ENCODE data around the gene HEG1.
A peak's percentile ranks its signal among the peaks of the same experiment; 100 is the strongest.
"Not testable (repeated sequence)": the region's sequence is repeated elsewhere in the genome, so short reads cannot be mapped to it uniquely, and the experiment has no call there.

The HEG1 gene

DNA sequence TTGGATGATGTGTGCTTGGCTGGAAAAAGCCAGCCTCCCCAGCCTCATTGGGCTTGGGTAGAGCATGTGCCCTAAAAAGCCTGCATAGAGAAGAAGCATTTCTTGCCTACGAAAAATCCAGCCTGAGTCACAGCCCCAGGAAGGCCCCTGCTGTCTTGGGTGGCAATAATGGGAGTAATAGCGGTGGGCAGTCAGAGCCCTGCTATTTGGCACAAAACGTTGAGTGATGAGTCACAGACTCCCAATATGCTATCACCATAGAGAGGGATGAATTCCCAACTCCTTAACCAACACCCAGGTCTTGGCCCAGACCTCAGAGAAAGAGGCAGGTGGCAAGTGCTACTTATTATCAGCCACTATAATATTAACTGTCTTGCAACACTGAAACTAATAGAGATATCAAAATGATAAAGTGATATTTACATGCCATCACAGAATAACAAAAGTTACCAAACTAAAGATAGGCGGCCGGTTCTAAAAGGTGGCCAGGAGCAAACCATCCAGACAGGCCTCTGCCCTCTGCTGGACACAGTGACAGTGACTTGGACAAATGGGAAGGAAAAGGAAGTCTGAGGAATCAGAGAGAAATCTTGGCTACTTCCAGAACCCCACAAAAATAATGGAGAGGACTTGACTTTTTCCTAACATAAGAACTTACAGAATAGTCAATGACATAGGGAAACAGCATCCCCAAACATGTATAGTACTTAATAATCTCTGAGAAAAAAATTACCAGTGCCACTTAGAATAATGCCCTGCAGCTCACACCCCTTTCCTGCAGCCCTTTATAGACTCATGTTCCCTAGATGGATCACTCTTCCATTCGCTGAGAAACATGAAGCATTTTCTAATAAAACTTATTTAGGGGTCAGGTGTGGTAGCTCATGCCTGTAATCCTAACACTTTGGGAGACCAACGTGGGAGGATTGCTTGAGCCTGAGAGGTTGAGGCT, 69.3 kb downstream of the HEG1 start:
- DNase-seq (ENCODE audit: low spot score): no peak

DNA sequence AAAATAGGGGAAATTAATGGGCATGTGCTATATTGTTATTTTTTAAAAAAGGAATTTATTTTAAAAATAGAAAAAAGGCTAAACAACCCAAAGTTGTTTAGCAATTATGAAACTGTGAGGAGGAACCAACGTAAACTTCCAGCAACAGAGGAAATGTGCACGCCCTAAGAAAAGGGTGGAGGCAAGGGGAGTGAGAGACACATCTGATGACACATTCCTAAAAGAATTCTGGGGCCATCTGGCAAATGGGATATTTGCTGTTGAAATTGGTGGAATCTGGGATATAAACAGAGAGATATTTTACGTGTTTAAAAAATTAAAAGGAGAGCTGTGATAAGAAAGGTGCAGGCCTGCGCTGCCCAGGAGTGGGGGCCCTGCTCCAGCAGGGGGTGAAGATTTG, 70.4 kb downstream of the HEG1 start:
- no peak for DNase-seq (ENCODE audit: low spot score)

DNA sequence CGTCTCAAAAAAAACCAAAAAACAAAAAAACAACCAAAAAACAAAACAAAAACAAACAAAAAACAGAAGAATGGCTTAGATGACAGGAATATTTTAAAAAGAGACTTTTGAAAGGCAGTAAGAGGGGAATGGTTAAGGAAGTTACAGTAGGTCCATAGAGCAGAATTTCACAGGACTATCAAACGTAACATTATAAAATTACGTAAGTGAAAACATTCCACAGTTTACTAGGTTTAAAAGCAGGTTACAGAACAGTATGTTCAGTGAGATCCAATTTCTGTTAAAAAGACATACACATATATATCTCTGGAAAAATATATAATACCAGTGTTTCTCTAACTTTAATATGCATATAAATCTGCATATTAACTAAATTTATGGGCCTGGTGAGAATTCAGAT, 71.0 kb downstream of the HEG1 start:
- no peak for DNase-seq (ENCODE audit: low spot score)

DNA sequence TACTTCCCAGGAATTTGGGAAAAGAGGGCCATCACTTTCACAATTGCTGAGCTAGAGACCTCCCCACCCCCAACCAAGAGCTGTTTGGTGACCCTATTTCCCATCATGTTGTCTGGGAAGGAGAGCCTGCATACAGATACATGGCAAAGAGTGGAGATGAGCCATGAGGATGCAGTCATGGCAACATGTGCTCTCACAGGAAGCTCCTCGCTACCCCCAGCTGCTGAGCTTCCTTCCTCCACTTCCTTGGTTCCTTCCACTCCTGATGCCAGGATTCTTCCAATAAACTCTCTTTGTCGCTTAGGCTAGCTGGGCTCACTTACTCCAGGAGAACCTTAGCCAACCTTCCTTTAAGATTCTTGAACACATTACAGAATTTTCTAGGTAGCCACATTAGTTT, 72.9 kb downstream of the HEG1 start:
- DNase-seq (ENCODE audit: low spot score): no peak

DNA sequence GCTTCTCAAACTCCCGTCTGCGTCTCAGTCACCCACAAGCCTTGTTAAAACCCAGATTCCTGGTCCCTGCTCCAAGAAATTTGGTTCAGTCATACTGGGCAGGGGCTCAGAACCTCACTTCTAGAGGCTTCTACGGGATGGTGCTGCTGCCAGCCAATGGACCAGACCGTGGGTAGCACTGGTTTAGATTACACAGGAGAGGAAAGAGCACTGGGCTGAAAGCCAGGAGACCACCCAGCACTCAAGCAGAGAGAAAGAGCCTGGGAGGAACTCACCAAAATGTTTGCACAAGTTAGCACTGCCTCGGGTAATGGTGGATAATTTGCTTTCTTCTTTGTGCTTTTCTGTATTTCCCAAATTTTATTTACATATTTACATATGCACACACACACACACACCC, 74.3 kb downstream of the HEG1 start:
- no peak for DNase-seq (ENCODE audit: low spot score)

DNA sequence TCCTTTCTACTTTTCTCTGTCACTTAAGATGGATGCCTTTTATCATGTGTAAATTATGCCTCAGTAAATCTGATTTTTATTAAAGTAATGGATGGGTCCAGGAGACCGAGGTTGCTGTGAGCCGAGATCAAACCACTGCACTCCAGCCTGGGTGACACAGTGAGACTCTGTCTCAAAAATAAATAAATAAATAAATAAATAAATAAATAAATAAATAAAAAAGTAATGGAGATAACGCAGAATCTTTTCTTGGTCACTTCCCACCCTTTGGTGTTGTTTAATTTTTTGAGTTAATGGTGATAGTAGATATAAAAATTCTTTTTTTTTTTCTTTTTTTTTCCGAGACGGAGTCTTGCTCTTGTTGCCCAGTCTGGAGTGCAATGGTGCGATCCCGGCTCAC, 77.2 kb downstream of the HEG1 start:
- no peak for DNase-seq (ENCODE audit: low spot score)

DNA sequence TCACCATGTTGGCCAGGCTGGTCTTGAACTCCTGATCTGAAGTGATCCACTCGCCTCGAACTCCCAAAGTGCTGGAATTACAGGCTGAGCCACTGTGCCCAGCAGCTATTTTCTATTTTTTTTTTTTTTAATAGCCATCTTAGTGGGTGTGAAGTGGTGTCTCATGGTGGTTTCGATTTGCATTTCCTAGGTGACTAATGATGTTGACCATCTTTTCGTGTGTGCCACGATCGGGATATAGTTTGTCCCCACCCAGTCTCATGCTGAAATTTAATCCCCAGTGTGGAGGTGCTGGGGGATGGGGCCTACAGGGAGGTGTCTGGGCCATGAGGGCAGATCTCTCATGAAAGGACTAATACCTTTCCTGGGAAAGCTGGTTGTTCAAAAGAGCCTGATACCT, 79.4 kb downstream of the HEG1 start:
- no peak for DNase-seq (ENCODE audit: low spot score)

DNA sequence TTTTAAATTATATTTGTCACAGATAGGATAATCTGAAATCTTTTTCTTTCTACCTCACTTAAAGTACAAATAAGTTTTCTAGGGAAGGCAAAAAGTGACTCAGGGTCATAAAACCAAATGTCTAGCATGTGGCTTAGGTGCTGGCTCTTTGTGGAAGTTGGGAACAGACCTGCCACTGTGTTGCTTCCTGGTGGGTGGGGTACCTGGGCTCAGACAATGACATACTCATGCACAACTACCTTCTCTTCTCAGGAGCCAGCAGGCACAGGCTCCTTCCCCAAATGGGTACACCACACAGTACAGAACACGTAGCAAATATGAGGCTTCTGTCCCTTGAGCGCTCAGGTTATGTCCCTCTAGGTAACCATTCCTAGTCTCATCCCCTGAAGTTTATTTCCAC, 81.1 kb downstream of the HEG1 start:
- DNase-seq (ENCODE audit: low spot score): no peak

DNA sequence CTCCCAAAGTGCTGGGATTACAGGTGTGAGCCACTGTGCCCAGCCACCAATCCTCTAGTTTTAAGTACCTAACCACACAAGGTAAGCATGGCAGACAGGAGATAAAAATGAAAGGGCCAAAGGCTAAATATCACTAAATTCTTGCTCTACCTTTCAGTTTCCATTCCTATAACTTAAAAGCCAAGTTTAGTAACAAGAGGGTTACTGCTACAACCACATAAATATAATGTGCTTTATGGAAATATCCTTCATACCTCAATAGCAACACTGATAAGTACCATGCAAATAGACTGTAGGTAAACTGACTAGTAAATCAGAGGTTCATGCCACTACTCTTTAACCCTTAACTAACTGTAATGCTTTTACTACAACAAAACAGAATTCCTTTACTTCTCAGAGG, 82.5 kb downstream of the HEG1 start:
- DNase-seq (ENCODE audit: low spot score): no peak

DNA sequence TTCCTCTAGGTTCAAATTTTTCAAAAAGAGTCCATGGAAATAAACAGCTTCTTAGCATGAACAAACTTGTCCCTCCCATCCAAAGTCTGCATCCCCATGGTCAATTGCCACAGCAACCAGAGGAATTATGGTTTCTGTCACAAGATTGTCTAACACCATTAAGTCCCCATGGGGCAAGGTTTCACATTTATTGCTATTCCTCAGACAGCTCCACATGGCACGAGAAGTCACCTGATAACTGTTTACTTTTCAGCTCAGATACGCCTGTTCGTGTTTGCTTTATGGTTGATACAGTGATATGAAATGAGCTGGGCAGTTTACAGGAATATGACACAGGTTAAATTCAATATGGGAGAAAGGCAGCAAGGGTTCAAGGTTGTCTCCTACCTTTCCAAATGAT, 83.3 kb downstream of the HEG1 start:
- DNase-seq (ENCODE audit: low spot score): peak; percentile 39

DNA sequence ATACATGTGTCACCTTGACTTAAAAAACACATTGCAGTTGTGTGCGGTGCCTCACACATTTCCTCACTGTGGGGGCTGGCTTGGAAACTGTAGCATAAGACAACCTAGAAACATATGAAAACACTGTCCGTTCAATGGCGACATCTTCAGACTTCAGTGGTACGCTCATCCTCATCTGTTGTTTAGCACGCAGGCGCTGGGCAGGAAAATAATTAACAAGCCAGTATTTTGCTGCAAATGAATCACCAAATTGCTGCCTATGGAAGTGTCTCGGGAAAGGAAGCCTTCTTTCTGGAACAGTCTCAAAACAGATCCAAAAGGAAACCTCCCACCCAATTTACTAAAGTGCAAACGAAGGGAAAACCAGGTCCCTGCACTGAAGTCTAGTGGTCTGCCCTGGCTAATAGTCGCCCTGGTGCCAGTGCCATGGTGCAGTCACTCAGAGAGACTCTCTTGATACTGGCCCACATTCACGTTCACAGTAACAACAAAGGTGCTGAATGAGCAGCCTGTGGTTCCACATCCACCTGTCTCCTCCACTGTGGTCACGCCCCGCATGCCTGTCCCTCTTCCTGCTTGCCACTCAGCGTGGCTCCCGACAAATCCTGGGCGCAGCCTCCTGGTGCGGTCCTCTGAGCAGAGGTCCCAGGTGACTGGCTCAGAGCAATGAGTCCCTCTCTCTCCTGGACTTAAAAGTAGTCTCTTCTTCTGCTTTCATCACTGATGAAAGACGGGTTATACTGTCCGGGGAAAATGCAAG, 85.7 kb downstream of the HEG1 start:
- no peak for DNase-seq (ENCODE audit: low spot score)

DNA sequence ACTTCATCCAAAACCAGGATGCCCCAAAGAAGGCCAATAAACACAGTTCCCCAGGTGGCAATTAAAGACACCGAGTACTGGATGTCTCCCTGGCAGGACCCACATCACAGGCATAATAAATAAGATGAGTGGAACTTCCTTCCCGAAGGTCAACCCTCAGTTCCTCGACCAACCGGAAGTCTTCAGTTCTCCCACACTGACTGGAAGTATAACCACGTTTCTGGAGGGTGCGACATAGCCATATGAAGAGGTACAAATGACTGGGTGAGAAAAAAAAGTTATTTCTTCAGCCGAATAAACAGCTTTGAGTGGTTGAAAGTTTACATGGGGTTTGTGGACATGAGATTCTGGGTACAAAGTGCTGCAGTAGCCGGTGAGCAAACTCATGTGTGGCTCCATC, 86.6 kb downstream of the HEG1 start:
- DNase-seq (ENCODE audit: low spot score): no peak

DNA sequence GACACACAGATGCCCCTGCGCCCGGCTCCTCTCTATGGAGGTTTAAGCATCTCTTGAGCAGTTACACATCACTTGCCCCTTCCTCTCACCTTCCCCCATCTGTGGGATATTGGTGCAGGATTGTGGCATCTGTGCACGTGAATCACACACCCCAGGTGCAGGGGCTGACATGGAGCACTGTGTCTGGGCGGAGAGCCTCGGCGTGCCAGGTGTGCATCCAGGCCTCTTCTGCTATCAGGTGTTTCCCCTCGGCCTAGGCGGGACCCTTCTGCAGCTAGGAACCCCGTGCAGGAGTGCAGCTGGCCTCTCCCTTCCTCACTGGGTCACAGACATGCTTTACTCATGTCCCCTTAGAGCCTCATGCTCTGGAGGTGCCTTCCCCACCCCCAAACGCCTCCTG, 87.8 kb downstream of the HEG1 start:
- DNase-seq (ENCODE audit: low spot score): no peak

DNA sequence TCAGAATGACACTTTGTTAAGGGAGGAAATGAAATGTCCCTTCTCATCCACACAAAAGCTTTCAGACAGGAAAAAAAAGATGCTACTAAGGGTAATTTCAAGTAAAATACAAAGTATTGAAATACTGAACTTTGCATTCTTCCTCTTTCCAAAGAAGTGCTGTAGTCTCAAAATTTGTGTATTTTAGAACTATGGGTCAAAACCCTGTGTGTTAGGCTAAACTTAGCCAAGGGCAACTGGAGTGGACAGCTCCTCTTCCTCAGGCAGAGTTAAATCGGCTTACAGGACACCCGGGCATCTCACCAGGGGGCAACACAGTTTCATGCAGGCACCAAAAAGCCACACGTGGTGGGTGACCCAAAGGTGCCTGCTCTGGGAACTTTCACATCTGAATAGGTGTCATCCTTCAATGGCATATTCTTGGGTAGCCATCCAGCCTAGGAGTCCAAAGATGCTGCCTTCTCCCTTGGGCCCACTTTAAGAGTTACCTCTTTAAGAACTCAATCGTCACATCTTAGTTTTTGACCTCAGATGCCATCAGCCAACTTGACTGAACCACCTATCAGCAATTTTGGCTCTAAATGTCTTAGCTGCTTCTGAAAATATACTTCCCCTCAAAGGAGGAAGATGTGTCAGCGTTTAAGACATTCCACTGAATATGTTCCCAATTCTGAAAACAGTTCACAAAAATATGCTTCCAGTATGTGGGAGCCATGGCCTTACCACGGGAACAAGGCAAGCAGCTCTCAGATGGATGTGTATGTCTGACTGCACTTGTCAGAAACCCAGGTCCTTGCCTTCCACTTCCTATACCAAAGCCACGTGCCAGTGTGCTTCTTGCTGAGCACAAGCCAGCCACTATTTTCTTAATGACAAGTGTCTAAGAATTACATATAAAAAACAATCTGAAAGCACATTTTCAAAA, 89.0 kb downstream of the HEG1 start:
- no peak for DNase-seq (ENCODE audit: low spot score)

DNA sequence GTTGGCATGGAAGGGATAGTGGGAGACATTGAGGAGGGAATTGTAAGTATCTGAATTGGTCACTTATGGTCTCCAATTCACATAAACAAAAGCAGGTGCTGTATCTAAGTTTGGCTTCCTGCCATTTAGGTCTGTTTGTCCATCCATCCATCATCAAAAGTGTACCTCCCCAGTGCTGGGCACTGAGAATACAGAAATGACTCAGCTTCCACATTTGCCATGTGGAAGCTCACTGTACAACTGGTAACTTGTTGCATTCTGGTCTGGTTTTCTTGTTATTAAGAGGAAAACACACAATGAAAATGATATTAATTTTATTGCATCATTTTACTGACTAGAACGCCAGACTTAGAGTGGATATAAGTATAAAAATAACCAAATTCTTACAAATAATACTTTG, 90.4 kb downstream of the HEG1 start:
- DNase-seq (ENCODE audit: low spot score): no peak

DNA sequence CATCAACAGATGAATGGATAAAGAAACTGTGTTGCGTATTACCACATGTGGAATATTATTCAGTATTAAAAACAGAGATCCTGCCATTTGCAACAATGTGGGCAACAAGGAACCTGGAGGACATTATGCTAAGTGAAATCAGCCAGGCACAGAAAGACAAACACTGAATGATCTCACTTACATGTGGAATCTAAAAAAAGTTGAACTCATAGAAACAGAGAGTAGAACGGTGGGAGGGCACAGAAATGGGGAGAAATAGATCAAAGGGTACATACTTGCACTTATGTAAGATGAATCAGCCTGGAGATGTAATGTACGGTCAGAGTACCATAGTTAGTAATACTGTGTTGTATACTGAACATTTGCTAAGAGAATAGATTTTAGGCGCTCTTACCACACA, 91.4 kb downstream of the HEG1 start:
- DNase-seq (ENCODE audit: low spot score): no peak

DNA sequence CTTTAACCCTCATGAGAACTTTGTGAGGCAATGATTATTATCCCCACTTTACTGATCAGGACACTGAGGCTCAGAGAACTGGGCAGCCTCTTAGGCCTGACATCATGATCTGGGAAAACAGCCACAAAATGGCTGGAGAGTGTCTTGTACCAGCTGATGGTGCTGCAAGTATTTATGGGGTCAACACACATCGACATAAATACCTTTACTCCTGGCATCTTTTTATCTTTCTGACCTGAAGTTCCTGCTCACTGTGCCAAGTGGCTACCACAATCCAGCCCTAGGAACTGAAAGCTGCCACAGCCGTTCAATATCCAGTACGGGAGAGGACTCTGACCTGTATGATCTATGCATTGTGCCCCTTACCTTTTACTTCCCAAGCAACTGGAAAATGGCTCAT, 92.0 kb downstream of the HEG1 start:
- no peak for DNase-seq (ENCODE audit: low spot score)

DNA sequence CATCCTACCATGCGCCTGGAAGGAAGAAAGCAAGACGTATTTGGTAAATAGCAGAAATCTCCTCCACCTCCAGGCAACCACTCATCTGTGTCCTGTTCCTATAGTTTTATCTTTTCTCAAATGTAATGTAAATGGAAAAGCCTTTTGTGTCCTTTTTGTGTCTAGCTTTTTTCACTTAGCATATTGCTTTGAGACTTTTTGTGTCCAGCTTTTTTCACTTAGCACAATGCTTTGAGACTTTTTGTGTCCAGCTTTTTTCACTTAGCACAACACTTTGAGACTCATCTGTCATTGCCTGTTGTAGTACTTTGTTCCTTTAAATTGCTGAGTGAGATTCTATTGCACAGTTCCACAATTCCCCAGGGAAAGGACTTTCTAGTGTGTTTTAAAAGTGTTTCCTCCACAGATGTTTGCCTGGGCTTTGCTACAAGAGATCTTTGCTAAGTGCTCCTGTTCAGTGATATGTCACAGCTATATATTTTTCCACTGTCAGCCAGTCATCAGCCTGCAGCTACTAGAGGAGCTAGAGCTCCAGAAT, 93.3 kb downstream of the HEG1 start:
- no peak for DNase-seq (ENCODE audit: low spot score)

DNA sequence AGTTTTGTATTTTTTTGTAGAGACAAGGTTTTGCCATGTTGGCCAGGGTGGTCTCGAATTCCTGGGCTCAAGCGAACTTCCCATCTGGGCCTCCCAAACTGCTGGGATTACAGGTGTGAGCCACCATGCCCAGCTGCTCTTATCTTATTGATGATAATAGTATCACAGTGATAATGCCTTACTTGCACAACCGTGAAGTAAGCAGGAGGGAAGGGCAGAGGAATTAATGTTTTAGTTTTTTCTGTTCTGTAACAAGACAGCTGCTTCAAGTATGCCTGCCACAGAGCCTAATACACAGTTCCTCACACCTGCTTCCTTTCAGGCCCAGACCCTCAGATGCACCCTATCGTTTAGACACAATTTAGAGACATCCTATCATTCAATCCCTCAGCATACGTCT, 95.1 kb downstream of the HEG1 start:
- no peak for DNase-seq (ENCODE audit: low spot score)

DNA sequence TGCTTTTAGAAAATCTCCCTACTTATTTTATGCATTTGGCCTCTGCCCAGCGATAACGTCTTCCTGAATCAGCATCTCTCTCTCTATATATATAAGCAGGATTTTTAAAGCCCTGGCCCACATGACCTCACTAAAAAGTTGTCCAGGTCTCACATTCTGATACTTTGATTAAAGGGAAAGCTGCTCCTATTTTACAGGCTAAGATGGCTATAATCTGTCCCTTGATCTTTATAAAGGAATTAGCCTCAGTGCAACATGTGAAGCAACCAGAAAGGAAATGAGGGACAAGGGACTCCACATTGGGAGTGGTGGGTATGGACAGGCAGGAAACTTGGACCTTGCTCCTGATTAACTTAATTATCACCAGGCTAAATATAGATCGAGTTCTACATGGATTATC, 95.7 kb downstream of the HEG1 start:
- DNase-seq (ENCODE audit: low spot score): no peak

DNA sequence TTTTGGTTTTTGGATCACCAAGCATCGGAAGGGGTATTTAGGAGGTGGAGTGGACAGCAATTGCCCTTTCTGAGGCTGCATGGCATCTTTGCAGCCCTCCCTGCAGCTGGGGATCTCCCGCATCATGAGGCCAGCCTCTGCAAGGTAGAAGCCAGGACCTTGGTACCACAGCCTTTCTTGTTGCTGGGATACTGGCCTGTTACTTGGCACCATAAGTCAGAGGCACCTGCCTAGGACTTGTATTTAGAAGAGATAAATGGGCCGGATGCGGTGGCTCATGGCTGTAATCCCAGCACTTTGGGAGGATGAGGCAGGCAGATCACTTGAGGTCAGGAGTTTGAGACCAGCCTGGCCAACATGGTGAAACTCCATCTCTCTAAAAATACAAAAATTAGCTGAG, 97.8 kb downstream of the HEG1 start:
- not testable (repeated sequence) for DNase-seq (ENCODE audit: low spot score)

DNA sequence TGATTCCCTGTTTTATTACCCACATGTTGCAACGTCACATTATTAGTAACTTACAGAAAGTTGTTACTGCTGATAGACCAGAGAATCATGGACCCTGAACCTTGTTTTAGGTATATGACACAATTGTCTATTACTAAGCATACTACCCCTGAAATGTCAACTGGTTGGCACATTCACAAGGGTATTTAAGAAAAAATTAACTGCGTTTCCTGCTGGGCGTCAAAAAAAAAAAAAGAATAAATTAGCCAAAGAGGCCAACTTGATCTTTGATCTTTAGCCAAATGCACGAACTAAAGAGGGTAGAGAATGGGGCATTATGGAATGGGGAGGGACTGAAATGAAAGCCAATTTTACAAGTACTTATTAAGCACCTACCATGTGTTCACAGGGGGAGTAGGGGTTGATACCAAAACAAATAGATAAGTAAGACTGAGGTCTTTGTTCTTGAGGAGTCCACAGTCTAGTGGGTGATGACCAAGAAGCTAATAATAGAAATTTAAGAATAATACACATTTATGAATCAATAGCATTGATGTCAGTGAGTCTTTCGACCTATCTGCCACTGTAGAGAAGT, 103.4 kb downstream of the HEG1 start:
- DNase-seq (ENCODE audit: low spot score): no peak
